A549 (cell line): Measurements from ENCODE around the gene DCAF5.

Experiments used
- CBX8 ChIP-seq: fragments of 200-600 bp; sonication (generic); IDR thresholded peaks from 2 replicates; pipeline ENCODE4 v1.6.1; 2016
- CEBPB ChIP-seq, 2 experiments: fragments of >200 bp in 1 of 2; sonication (Bioruptor Twin) in 1 of 2; formaldehyde crosslinking in 1 of 2; IDR thresholded peaks; 2 replicates each; pipeline ENCODE4 v1.6.1; 2012 to 2016
- CTCF ChIP-seq: fragments of >200 bp; sonication (Bioruptor Twin); formaldehyde crosslinking; IDR thresholded peaks from 3 replicates; pipeline ENCODE4 v1.5.1; 2016
- E2F6 ChIP-seq: IDR thresholded peaks from 2 replicates; pipeline ENCODE4 v1.6.1; 2012; ENCODE audit warnings: low read depth, borderline replicate concordance
- EP300 ChIP-seq, 2 experiments: fragments of >200 bp; sonication (Bioruptor Twin); formaldehyde crosslinking; IDR thresholded peaks; 2 replicates in 1 of 2; 3 replicates in 1 of 2; pipeline ENCODE4 v1.6.1; 2016 to 2017
- HMGXB4 ChIP-seq: fragments of 250-450 bp; sonication (Bioruptor Pico); IDR thresholded peaks from 2 replicates; pipeline ENCODE4 v1.5.0; 2021; ENCODE audit warnings: mild to moderate bottlenecking, moderate library complexity, borderline replicate concordance
- MAX ChIP-seq: IDR thresholded peaks from 2 replicates; pipeline ENCODE4 v1.6.1; 2012
- NPAS2 ChIP-seq: fragments of 250-450 bp; sonication (Bioruptor Pico); IDR thresholded peaks from 2 replicates; pipeline ENCODE4 v1.8.0; 2022; ENCODE audit warnings: mild to moderate bottlenecking, moderate library complexity, borderline replicate concordance
- POLR2A ChIP-seq: IDR thresholded peaks from 2 replicates; pipeline ENCODE4 v1.6.1; 2012; ENCODE audit warnings: mild to moderate bottlenecking, low read length
- RAD21 ChIP-seq, 2 experiments: fragments of >200 bp in 1 of 2; sonication (Bioruptor Twin) in 1 of 2; formaldehyde crosslinking in 1 of 2; IDR thresholded peaks in 1 of 2; conservative IDR thresholded peaks in 1 of 2; 2 replicates in 1 of 2; 3 replicates in 1 of 2; pipeline ENCODE4 v1.6.1; 2012 to 2018; ENCODE audit warnings: inconsistent platforms in 1 of 2
- RARB ChIP-seq: fragments of 250-450 bp; sonication (Bioruptor Pico); IDR thresholded peaks from 2 replicates; pipeline ENCODE4 v1.8.0; 2021; ENCODE audit warnings: mild to moderate bottlenecking, moderate library complexity
- REST ChIP-seq: fragments of 200-600 bp; sonication (generic); IDR thresholded peaks from 2 replicates; pipeline ENCODE4 v1.6.1; 2016; ENCODE audit warnings: antibody characterized with exemption, mild to moderate bottlenecking, moderate library complexity
- TP53 ChIP-seq: fragments of 250-450 bp; sonication (Bioruptor Pico); IDR thresholded peaks from 2 replicates; pipeline ENCODE4 v1.5.0; 2021; ENCODE audit warnings: mild to moderate bottlenecking, moderate library complexity

GRCh38 chr14:69068744-69069421 is 84.0 kb downstream of the DCAF5 start:
- TF ChIP-seq CTCF: no peak
- TF ChIP-seq REST: no peak
- no peak for TF ChIP-seq HMGXB4 (CRISPR knock-in tag)
- no peak for TF ChIP-seq RAD21 (conservative IDR thresholded peaks at IDR 0.05 in 1 of 2, IDR thresholded peaks at IDR 0.05 in 1 of 2)
- TF ChIP-seq POLR2A: no peak
- TF ChIP-seq CEBPB (IDR thresholded peaks at IDR 0.05): no peak
- no peak for TF ChIP-seq CBX8
- no peak for TF ChIP-seq MAX
- TF ChIP-seq NPAS2 (CRISPR knock-in tag): no peak
- TF ChIP-seq RARB (CRISPR knock-in tag): no peak
- no peak for TF ChIP-seq E2F6
- no peak for TF ChIP-seq EP300 (IDR thresholded peaks at IDR 0.05)
- TF ChIP-seq TP53 (CRISPR knock-in tag): no peak
